Measurements from ENCODE around the gene TMEM41A.
"Not testable (repeated sequence)": the region's sequence is repeated elsewhere in the genome, so short reads cannot be mapped to it uniquely, and the experiment has no call there.

DNA sequence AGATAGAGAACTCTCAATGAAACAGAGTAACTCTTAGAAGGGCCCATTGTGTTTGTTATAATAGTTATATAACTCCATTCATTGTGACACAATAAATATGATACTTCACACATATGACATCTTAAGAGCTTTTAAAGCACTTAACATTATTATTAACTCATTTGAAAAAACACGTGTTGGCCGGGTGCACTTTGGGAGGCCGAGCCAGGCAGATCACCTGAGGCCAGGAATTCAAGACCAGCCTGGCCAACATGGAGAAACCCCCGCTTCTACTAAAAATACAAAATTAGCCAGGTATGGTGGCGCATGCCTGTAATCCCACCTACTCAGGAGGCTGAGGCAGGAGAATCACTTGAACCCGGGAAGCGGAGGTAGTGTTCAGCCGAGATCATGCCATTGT lies 47.4 kb downstream of the TMEM41A start:
- TF ChIP-seq, protein P1, sequence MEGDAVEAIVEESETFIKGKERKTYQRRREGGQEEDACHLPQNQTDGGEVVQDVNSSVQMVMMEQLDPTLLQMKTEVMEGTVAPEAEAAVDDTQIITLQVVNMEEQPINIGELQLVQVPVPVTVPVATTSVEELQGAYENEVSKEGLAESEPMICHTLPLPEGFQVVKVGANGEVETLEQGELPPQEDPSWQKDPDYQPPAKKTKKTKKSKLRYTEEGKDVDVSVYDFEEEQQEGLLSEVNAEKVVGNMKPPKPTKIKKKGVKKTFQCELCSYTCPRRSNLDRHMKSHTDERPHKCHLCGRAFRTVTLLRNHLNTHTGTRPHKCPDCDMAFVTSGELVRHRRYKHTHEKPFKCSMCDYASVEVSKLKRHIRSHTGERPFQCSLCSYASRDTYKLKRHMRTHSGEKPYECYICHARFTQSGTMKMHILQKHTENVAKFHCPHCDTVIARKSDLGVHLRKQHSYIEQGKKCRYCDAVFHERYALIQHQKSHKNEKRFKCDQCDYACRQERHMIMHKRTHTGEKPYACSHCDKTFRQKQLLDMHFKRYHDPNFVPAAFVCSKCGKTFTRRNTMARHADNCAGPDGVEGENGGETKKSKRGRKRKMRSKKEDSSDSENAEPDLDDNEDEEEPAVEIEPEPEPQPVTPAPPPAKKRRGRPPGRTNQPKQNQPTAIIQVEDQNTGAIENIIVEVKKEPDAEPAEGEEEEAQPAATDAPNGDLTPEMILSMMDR (conservative IDR thresholded peaks at IDR 0.05) = not testable (repeated sequence)
- not testable (repeated sequence) for TF ChIP-seq EZH2 (IDR thresholded peaks at IDR 0.05; ENCODE audit: low read depth)

Data from PC-9 (cell line).